IMR-90 (cell line): ENCODE results near the gene ERP44. TPM values are rescaled to one million over a fixed set of nuclear protein-coding genes. Genes with fewer than 3 reads are reported as not detected.

ENCODE experiments used
- ATAC-seq: fragments of 200-7000 bp; cut with Tn5 transposase; 2 replicates; pipeline ENCODE4 v1.9.1; 2020; ENCODE audit warnings: low read depth, mild to moderate bottlenecking, moderate library complexity
- BruUV-seq: library from RNA; stranded (reverse); fragments of 400-500 nt; replicated peaks from 2 replicates; lab custom pipeline; 2021; lab: Mats Ljungman, UMichigan
- CTCF ChIA-PET: fragments of 300-600 bp; formaldehyde crosslinking; extraction: SDS; loops from one replicate; lab custom pipeline; 2021; ENCODE audit warnings: antibody characterized with exemption; lab: Yijun Ruan, JAX
- POLR2A ChIA-PET: fragments of 300-600 bp; sonication (Branson Sonifier 250); formaldehyde crosslinking; loops from one replicate; lab custom pipeline; 2022; ENCODE audit warnings: antibody characterized with exemption; ENCODE audit not compliant: unreplicated experiment; lab: Charles Lee
- DNase-seq: peaks from one replicate; pipeline ENCODE4 v3.0.0; 2013
- H2AFZ ChIP-seq: replicated peaks from 2 replicates; pipeline ENCODE3; 2013; ENCODE audit warnings: low read length, mild to moderate bottlenecking; ENCODE audit not compliant: poor library complexity
- H2AK5ac ChIP-seq: 2 replicates; pipeline ENCODE4 v1.6.1; 2013; ENCODE audit warnings: low read depth, low read length, inconsistent platforms
- H2AK9ac ChIP-seq: replicated peaks from 2 replicates; pipeline ENCODE3; 2013; ENCODE audit warnings: mild to moderate bottlenecking, low read depth, low read length, moderate library complexity; ENCODE audit not compliant: poor library complexity
- H2BK120ac ChIP-seq: 2 replicates; pipeline ENCODE4 v1.6.1; 2013; ENCODE audit warnings: low read depth, low read length, inconsistent platforms
- H2BK15ac ChIP-seq: 3 replicates; pipeline ENCODE4 v1.6.1; 2013; ENCODE audit warnings: low read depth, low read length, inconsistent platforms
- H2BK20ac ChIP-seq: 2 replicates; pipeline ENCODE4 v1.6.1; 2013; ENCODE audit warnings: low read depth, mild to moderate bottlenecking, inconsistent platforms, low read length, moderate library complexity
- H2BK5ac ChIP-seq: 2 replicates; pipeline ENCODE4 v1.6.1; 2013; ENCODE audit warnings: mild to moderate bottlenecking, low read depth, low read length, inconsistent platforms; ENCODE audit not compliant: poor library complexity, severe bottlenecking
- H3K14ac ChIP-seq: replicated peaks from 2 replicates; pipeline ENCODE4 v1.6.1; 2013; ENCODE audit warnings: low read depth, low read length, inconsistent platforms
- H3K18ac ChIP-seq: 2 replicates; pipeline ENCODE4 v1.6.1; 2013; ENCODE audit warnings: low read depth, low read length, control low read depth
- H3K23ac ChIP-seq: 2 replicates; pipeline ENCODE4 v1.6.1; 2013; ENCODE audit warnings: low read depth, low read length, inconsistent platforms
- H3K27ac ChIP-seq: 2 replicates; pipeline ENCODE4 v1.5.1; 2013; ENCODE audit warnings: mild to moderate bottlenecking, control low read depth, low read length; ENCODE audit not compliant: insufficient read depth
- H3K27me3 ChIP-seq: 2 replicates; pipeline ENCODE4 v1.6.1; 2013; ENCODE audit warnings: low read length; ENCODE audit not compliant: control insufficient read depth, insufficient read depth
- H3K36me3 ChIP-seq: 2 replicates; pipeline ENCODE4 v1.6.1; 2013; ENCODE audit warnings: low read length, mixed read lengths; ENCODE audit not compliant: control insufficient read depth, insufficient read depth
- H3K4ac ChIP-seq: 2 replicates; pipeline ENCODE4 v1.6.1; 2013; ENCODE audit warnings: low read depth, low read length, inconsistent platforms
- H3K4me1 ChIP-seq: 2 replicates; pipeline ENCODE4 v1.6.1; 2013; ENCODE audit warnings: low read length, mixed read lengths; ENCODE audit not compliant: control insufficient read depth, insufficient read depth
- H3K4me2 ChIP-seq: 2 replicates; pipeline ENCODE4 v1.6.1; 2013; ENCODE audit warnings: low read depth, mild to moderate bottlenecking, control low read depth, low read length, moderate library complexity
- H3K4me3 ChIP-seq: 2 replicates; pipeline ENCODE4 v1.5.1; 2013; ENCODE audit warnings: low read depth, mild to moderate bottlenecking, control low read depth, low read length, moderate library complexity; ENCODE audit not compliant: insufficient read depth
- H3K56ac ChIP-seq: 2 replicates; pipeline ENCODE4 v1.6.1; 2013; ENCODE audit warnings: low read length, inconsistent platforms; ENCODE audit not compliant: insufficient read depth; ENCODE audit errors: extremely low read depth
- H3K79me1 ChIP-seq, 2 experiments: 2 replicates each; pipeline ENCODE4 v1.6.1; 2013; ENCODE audit warnings: low read length in 2 of 2, inconsistent platforms in 1 of 2, low read depth in 1 of 2
- H3K9ac ChIP-seq: 2 replicates; pipeline ENCODE4 v1.6.1; 2013; ENCODE audit warnings: low read depth, low read length, control low read depth
- H3K9me1 ChIP-seq: 2 replicates; pipeline ENCODE4 v1.6.1; 2013; ENCODE audit warnings: low read length, inconsistent platforms; ENCODE audit not compliant: insufficient read depth
- H3K9me3 ChIP-seq: 2 replicates; pipeline ENCODE4 v1.6.1; 2013; ENCODE audit warnings: low read length; ENCODE audit not compliant: control insufficient read depth, insufficient read depth
- H4K20me1 ChIP-seq: 2 replicates; pipeline ENCODE4 v1.6.1; 2013; ENCODE audit warnings: low read length, inconsistent platforms; ENCODE audit not compliant: insufficient read depth
- H4K5ac ChIP-seq: 2 replicates; pipeline ENCODE4 v1.6.1; 2013; ENCODE audit warnings: mild to moderate bottlenecking, low read depth, low read length, control low read depth
- H4K8ac ChIP-seq, 2 experiments: 2 replicates each; pipeline ENCODE4 v1.6.1; 2013; ENCODE audit warnings: low read depth in 2 of 2, low read length in 2 of 2, control low read depth in 1 of 2, inconsistent platforms in 1 of 2
- H4K91ac ChIP-seq: 2 replicates; pipeline ENCODE4 v1.6.1; 2013; ENCODE audit warnings: low read depth, low read length, inconsistent platforms; ENCODE audit not compliant: insufficient read depth
- BHLHE40 ChIP-seq: fragments of 150-350 bp; IDR thresholded peaks from 2 replicates; pipeline ENCODE4 v1.6.1; 2016; ENCODE audit warnings: mild to moderate bottlenecking, low read depth, low read length
- CEBPB ChIP-seq: IDR thresholded peaks from 2 replicates; pipeline ENCODE4 v1.6.1; 2012; ENCODE audit warnings: low read depth, low read length, improper control_type of control experiment
- CHD1 ChIP-seq: IDR thresholded peaks from 2 replicates; pipeline ENCODE4 v1.6.1; 2012; ENCODE audit warnings: low read depth, low read length, improper control_type of control experiment
- FOS ChIP-seq: fragments of 150-350 bp; IDR thresholded peaks from 2 replicates; pipeline ENCODE4 v1.6.1; 2016; ENCODE audit warnings: low read depth, low read length
- MAFK ChIP-seq: IDR thresholded peaks from 2 replicates; pipeline ENCODE4 v1.6.1; 2012; ENCODE audit warnings: low read depth, low read length, improper control_type of control experiment
- MAZ ChIP-seq: IDR thresholded peaks from 2 replicates; pipeline ENCODE4 v1.6.1; 2012; ENCODE audit warnings: low read depth, mild to moderate bottlenecking, low read length, improper control_type of control experiment, moderate library complexity, borderline replicate concordance
- MXI1 ChIP-seq: IDR thresholded peaks from 2 replicates; pipeline ENCODE4 v1.6.1; 2012; ENCODE audit warnings: low read depth, mild to moderate bottlenecking, low read length, moderate library complexity, borderline replicate concordance
- NFE2L2 ChIP-seq: fragments of 150-350 bp; IDR thresholded peaks from 2 replicates; pipeline ENCODE4 v1.6.1; 2016; ENCODE audit warnings: low read depth, mild to moderate bottlenecking, low read length
- POLR2A ChIP-seq: IDR thresholded peaks from 2 replicates; pipeline ENCODE4 v1.6.1; 2012; ENCODE audit warnings: mild to moderate bottlenecking, low read depth, low read length
- RAD21 ChIP-seq: IDR thresholded peaks from 2 replicates; pipeline ENCODE4 v1.6.1; 2012; ENCODE audit warnings: low read length, improper control_type of control experiment
- RCOR1 ChIP-seq: IDR thresholded peaks from 2 replicates; pipeline ENCODE4 v1.6.1; 2012; ENCODE audit warnings: mild to moderate bottlenecking, low read length, improper control_type of control experiment; ENCODE audit not compliant: insufficient replicate concordance
- RFX5 ChIP-seq: IDR thresholded peaks from 2 replicates; pipeline ENCODE4 v1.8.0; 2012; ENCODE audit warnings: low read depth, mild to moderate bottlenecking, low read length, moderate library complexity
- SMC3 ChIP-seq: fragments of 150-350 bp; IDR thresholded peaks from 2 replicates; pipeline ENCODE4 v1.6.1; 2016; ENCODE audit warnings: low read depth, mild to moderate bottlenecking, antibody characterized with exemption, low read length, moderate library complexity
- USF2 ChIP-seq: fragments of 150-350 bp; IDR thresholded peaks from 2 replicates; pipeline ENCODE4 v1.6.1; 2017; ENCODE audit warnings: mild to moderate bottlenecking, antibody characterized with exemption, low read length, low read depth
- WGBS, 2 experiments: methylation state at CpG; one replicate each; pipeline versions ENCODE4 v1.1.5 to v1.1.7; 2013; ENCODE audit warnings: missing lambda C conversion rate in 2 of 2; ENCODE audit not compliant: insufficient read length in 1 of 2; ENCODE audit errors: extremely low coverage in 2 of 2; 5-methylcytosine and 5-hydroxymethylcytosine counted together
- dilution Hi-C: fragments of 300-500 bp; cut with HindIII; formaldehyde crosslinking; loops from one replicate; pipeline ENCODE4 v1.14.3; 2018; ENCODE audit warnings: low sequenced_read_pairs; ENCODE audit not compliant: unreplicated experiment
- in situ Hi-C: fragments of 300-500 bp; cut with MboI; formaldehyde crosslinking; loops from 3 replicates; pipeline ENCODE4 v1.14.3; 2019; ENCODE audit warnings: low sequenced_read_pairs, inconsistent platforms, mixed read lengths
- intact Hi-C: fragments of 100-400 bp; cut with micrococcal nuclease; formaldehyde crosslinking; loops from 2 replicates; pipeline ENCODE4 v1.10.0; 2022
- polyA plus RNA-seq, 3 experiments: library from polyadenylated mRNA; depleted of rRNA; stranded (reverse); fragments of >200 nt; gene quantifications; 2 replicates each; pipeline ENCODE4 v1.2.3, GENCODE V29; 2012; ENCODE audit warnings: low replicate concordance in 1 of 3
- total RNA-seq: library from RNA; depleted of rRNA; stranded (reverse); fragments of >200 nt; gene quantifications from 2 replicates; pipeline ENCODE4 v1.2.3, GENCODE V29; 2012
- TF ChIP-seq, protein P1 (sequence below): conservative IDR thresholded peaks from 2 replicates; pipeline ENCODE4 v1.5.1; 2012; ENCODE audit warnings: mild to moderate bottlenecking, low read depth, low read length, improper control_type of control experiment
- TF ChIP-seq, protein P2 (sequence below): fragments of 150-350 bp; IDR thresholded peaks from 2 replicates; pipeline ENCODE4 v1.6.1; 2016; ENCODE audit warnings: low read depth, mild to moderate bottlenecking, low read length, moderate library complexity, borderline replicate concordance

The ERP44 gene
- total and polyA plus RNA-seq, 2 of the 4 experiments (the other 2 are of a cell fraction), result 9.1 to 13.5 TPM

DNA sequence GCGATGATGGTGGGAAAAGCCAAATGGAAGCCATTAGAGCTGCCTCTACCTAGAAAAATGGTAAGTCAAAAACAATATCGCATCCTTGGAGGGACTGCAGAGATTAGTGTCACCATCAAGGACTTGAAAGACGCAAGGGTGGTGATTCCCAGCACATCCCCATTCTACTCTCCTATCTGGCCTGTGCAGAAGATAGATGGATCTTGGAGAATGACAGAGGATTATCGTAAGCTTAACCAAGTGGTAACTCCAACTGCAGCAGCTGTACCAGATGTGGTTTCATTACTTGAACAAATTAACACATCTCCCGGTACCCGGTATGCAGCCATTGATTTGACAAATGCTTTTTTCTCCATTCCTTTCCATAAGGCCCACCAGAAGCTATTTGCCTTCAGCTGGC is 23.8 kb downstream of the ERP44 start:
- dilution Hi-C loops, result no loop called here

More for the DNA sequence above, 23.8 kb downstream of the ERP44 start:
- no peak overlapping the region for H3K4me2 ChIP-seq
- peaks cover 45% of the 10 kb centered on the region for H4K20me1 ChIP-seq
- H3K4me1 ChIP-seq, result peaks cover 4% of the 10 kb centered on the region
- H2AFZ ChIP-seq, result no peak overlapping the region
- intact Hi-C loops, result no loop called here
- H3K4ac ChIP-seq, result no peak overlapping the region
- BruUV-seq, result no TSS peak
- no peak overlapping the region for H2AK9ac ChIP-seq
- H3K18ac ChIP-seq, result no peak overlapping the region
- no peak overlapping the region for H3K14ac ChIP-seq
- H3K4me3 ChIP-seq, result no peak overlapping the region
- no peak overlapping the region for H3K56ac ChIP-seq
- no peak overlapping the region for H2BK15ac ChIP-seq
- WGBS, 2 experiments, result 100% methylated on average over 2 of the region's 6 CpGs; no CpG with 5 or more reads in 1 of the 2 experiments
- no peak overlapping the region for H2BK120ac ChIP-seq
- DNase-seq, result no peak
- H2BK20ac ChIP-seq, result no peak overlapping the region
- H3K23ac ChIP-seq, result no peak overlapping the region
- H3K79me1 ChIP-seq, result peaks cover 38 to 64% of the 10 kb centered on the region in 2 experiments
- no peak overlapping the region for H4K91ac ChIP-seq
- H3K9me3 ChIP-seq, result no peaks in the 10 kb centered on the region
- H3K36me3 ChIP-seq, result no peaks in the 10 kb centered on the region
- H2BK5ac ChIP-seq, result no peak overlapping the region
- no peak overlapping the region for H4K5ac ChIP-seq
- H3K27me3 ChIP-seq, result no peaks in the 10 kb centered on the region
- ATAC-seq, result no peak
- ChIA-PET POLR2A (no interaction called here), CTCF (no interaction called here)
- TF ChIP-seq RFX5 (no peak), POLR2A (no peak), BHLHE40 (no peak), CHD1 (no peak), USF2 (no peak), MXI1 (no peak), NFE2L2 (no peak), RCOR1 (no peak), MAFK (no peak), SMC3 (no peak), FOS (no peak), CEBPB (no peak), MAZ (no peak), RAD21 (no peak)
- TF ChIP-seq, protein P1, sequence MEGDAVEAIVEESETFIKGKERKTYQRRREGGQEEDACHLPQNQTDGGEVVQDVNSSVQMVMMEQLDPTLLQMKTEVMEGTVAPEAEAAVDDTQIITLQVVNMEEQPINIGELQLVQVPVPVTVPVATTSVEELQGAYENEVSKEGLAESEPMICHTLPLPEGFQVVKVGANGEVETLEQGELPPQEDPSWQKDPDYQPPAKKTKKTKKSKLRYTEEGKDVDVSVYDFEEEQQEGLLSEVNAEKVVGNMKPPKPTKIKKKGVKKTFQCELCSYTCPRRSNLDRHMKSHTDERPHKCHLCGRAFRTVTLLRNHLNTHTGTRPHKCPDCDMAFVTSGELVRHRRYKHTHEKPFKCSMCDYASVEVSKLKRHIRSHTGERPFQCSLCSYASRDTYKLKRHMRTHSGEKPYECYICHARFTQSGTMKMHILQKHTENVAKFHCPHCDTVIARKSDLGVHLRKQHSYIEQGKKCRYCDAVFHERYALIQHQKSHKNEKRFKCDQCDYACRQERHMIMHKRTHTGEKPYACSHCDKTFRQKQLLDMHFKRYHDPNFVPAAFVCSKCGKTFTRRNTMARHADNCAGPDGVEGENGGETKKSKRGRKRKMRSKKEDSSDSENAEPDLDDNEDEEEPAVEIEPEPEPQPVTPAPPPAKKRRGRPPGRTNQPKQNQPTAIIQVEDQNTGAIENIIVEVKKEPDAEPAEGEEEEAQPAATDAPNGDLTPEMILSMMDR, result no peak
- TF ChIP-seq, protein P2, sequence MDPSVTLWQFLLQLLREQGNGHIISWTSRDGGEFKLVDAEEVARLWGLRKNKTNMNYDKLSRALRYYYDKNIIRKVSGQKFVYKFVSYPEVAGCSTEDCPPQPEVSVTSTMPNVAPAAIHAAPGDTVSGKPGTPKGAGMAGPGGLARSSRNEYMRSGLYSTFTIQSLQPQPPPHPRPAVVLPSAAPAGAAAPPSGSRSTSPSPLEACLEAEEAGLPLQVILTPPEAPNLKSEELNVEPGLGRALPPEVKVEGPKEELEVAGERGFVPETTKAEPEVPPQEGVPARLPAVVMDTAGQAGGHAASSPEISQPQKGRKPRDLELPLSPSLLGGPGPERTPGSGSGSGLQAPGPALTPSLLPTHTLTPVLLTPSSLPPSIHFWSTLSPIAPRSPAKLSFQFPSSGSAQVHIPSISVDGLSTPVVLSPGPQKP, result no peak
- in situ Hi-C loops, result no loop called here
- H2AK5ac ChIP-seq, result no peak overlapping the region
- H3K9me1 ChIP-seq, result 0 out of 2 replicates have a peak, but pooled peaks cover 3% of the 10 kb centered on the region
- no peak overlapping the region for H3K27ac ChIP-seq
- H3K9ac ChIP-seq, result no peak overlapping the region
- no peak overlapping the region for H4K8ac ChIP-seq
